Adrenal gland (tissue), 12 donors: ENCODE results near the gene AMOTL2. TPM values are rescaled to one million over a fixed set of nuclear protein-coding genes. Genes with fewer than 3 reads are reported as not detected.

ENCODE experiments used
- DNase-seq, 7 donors: peaks; one replicate each; pipeline ENCODE4 v3.0.0-alpha.2; 2019 to 2020
- H3K27ac ChIP-seq, 5 donors: fragments of 200-600 bp; sonication (generic) in 4 of 5; 1 replicate in 3 of 5; 2 replicates in 2 of 5; pipeline versions ENCODE4 v1.5.1 to v1.8.0; 2016 to 2020; ENCODE audit warnings: mild to moderate bottlenecking in 1 of 5
- H3K27me3 ChIP-seq: fragments of 200-600 bp; 2 replicates; pipeline ENCODE4 v1.8.0; 2021
- H3K36me3 ChIP-seq, 2 donors: fragments of 200-600 bp; replicated peaks in 1 of 2; 1 replicate in 1 of 2; 2 replicates in 1 of 2; pipeline versions ENCODE4 v1.5.1 to v1.8.0; 2018 to 2022
- H3K4me1 ChIP-seq, 2 donors: fragments of 200-600 bp; replicated peaks in 1 of 2; 1 replicate in 1 of 2; 2 replicates in 1 of 2; pipeline versions ENCODE4 v1.5.1 to v1.8.0; 2018 to 2021
- H3K4me3 ChIP-seq, 4 donors: fragments of 200-600 bp; sonication (generic) in 3 of 4; one replicate each; pipeline ENCODE4 v1.5.1; 2016 to 2018
- H3K9me3 ChIP-seq, 3 donors: fragments of 200-600 bp; sonication (generic) in 1 of 3; replicated peaks in 1 of 3; 1 replicate in 2 of 3; 2 replicates in 1 of 3; pipeline versions ENCODE4 v1.5.1 to v1.8.0; 2016 to 2021
- POLR2A ChIP-seq, 2 donors: fragments of 450-650 bp; IDR thresholded peaks; one replicate each; pipeline ENCODE4 v1.6.1; 2017; ENCODE audit warnings: antibody characterized with exemption in 2 of 2, mild to moderate bottlenecking in 2 of 2, moderate library complexity in 1 of 2
- WGBS, 4 donors: extraction: QIAGEN DNeasy Blood & Tissue Kit in 2 of 4; methylation state at CpG; one replicate each; pipeline versions ENCODE4 v1.1.5 to v1.1.7; 2013 to 2017; 5-methylcytosine and 5-hydroxymethylcytosine counted together
- intact Hi-C, 2 donors: fragments of 100-400 bp; cut with DNase I; formaldehyde crosslinking; loops; one replicate each; pipeline versions ENCODE4 v1.14.1 to v1.15.0; 2022 to 2023
- polyA plus RNA-seq, 3 donors: library from polyadenylated mRNA; stranded (reverse); fragments of 200-250 nt in 2 of 3; fragments of 350-450 nt in 1 of 3; fragmentation: Illumina TruSeq in 1 of 3; extraction: RNeasy Lipid Tissue Mini Kit (QIAGEN cat#74804) in 1 of 3; gene quantifications; one replicate each; pipeline ENCODE4 v1.2.3, GENCODE V29; 2013 to 2014
- total RNA-seq, 9 donors: library from RNA; depleted of rRNA in 4 of 9; stranded (reverse); fragments of >200 nt in 4 of 9; fragments of 120-200 nt in 1 of 9; fragmentation: NEBNext Ultra II Directional in 1 of 9; extraction: Animal tissue kit (Norgen Biotek cat#: 25700) in 1 of 9; gene quantifications; one replicate each; pipeline versions ENCODE4 v1.1.0 to v1.2.4, GENCODE V29; 2013 to 2023
- TF ChIP-seq, protein P1 (sequence below), 6 experiments: fragments of 450-650 bp in 4 of 6; fragments of 200-600 bp in 2 of 6; sonication (generic) in 1 of 6; IDR thresholded peaks; 1 replicate in 5 of 6; 2 replicates in 1 of 6; pipeline versions ENCODE4 v1.5.1 to v1.8.0; 2016 to 2021; ENCODE audit warnings: antibody characterized with exemption in 6 of 6, mild to moderate bottlenecking in 2 of 6, moderate library complexity in 1 of 6
- donor health status: healthy with polysubstance abuse.
- donor health status: Bipolar disorder and iron deficiency.
- donor health status: DM: yes; HTN: yes; CAD: no.
- donor health status: DM: no; HTN: no; CAD: no.
- donor health status: DM: no; HTN: no; CAD: no.
- donor health status: DM: yes; HTN: yes; CAD: no.

AMOTL2 gene
- total and polyA plus RNA-seq, 12 donors = 9.3 to 63.0 (median 29.7) TPM

- intact Hi-C loops = no loop called here
- no peak overlapping the region for H3K4me3 ChIP-seq
- TF ChIP-seq, protein P1, sequence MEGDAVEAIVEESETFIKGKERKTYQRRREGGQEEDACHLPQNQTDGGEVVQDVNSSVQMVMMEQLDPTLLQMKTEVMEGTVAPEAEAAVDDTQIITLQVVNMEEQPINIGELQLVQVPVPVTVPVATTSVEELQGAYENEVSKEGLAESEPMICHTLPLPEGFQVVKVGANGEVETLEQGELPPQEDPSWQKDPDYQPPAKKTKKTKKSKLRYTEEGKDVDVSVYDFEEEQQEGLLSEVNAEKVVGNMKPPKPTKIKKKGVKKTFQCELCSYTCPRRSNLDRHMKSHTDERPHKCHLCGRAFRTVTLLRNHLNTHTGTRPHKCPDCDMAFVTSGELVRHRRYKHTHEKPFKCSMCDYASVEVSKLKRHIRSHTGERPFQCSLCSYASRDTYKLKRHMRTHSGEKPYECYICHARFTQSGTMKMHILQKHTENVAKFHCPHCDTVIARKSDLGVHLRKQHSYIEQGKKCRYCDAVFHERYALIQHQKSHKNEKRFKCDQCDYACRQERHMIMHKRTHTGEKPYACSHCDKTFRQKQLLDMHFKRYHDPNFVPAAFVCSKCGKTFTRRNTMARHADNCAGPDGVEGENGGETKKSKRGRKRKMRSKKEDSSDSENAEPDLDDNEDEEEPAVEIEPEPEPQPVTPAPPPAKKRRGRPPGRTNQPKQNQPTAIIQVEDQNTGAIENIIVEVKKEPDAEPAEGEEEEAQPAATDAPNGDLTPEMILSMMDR (IDR thresholded peaks at IDR 0.05) = no peak
- H3K4me1 ChIP-seq = peaks cover 25 to 57% of the 10 kb centered on the region in 2 donors
- WGBS, 4 donors = 85 to 90% (median 87%) methylated on average over 25 to 33 of the region's 33 CpGs
- no peak for DNase-seq
- peak overlapping the region in 1 of 5 donors; percentile 96 for H3K27ac ChIP-seq
- H3K36me3 ChIP-seq = peaks cover 0 to 72% of the 10 kb centered on the region in 2 donors
- H3K27me3 ChIP-seq = no peaks in the 10 kb centered on the region
- H3K9me3 ChIP-seq = no peaks in the 10 kb centered on the region
These were observed 12.9 kb downstream of the AMOTL2 start for GRCh38 chr3:134361162-134361835.

DNA sequence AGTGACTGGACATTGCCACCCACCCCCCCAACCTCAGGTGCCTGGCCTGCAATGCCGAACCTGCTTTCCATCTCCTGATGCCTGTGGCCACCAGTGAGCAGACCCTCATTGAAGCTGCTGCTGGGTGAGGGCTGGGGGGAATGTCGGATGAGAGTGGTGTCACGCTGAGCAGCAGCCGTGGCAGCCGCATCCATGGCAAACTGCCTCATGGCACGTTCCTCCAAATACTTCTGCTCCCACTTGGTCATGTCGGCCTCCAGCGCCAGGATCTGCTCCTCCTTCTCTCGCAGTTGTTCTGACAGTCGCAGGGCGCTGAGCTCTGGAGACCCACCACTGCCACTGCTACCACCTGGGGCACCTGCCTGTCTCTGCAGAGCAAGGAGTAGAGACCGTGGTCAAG, 14.2 kb downstream of the AMOTL2 start:
- H3K27me3 ChIP-seq = no peaks in the 10 kb centered on the region
- intact Hi-C loops = no loop called here
- peaks cover 25 to 57% of the 10 kb centered on the region in 2 donors for H3K4me1 ChIP-seq
- no peaks in the 10 kb centered on the region for H3K9me3 ChIP-seq
- no peak overlapping the region for H3K4me3 ChIP-seq
- 83 to 91% (median 86%) methylated on average over 7 to 12 of the region's 12 CpGs for WGBS, 4 donors
- TF ChIP-seq POLR2A (IDR thresholded peaks at IDR 0.05) = no peak
- TF ChIP-seq, protein P1 (IDR thresholded peaks at IDR 0.05) = no peak
- peaks cover 0 to 73% of the 10 kb centered on the region in 2 donors for H3K36me3 ChIP-seq
- peak overlapping the region in 1 of 5 donors; percentile 96 for H3K27ac ChIP-seq
- no peak for DNase-seq

DNA sequence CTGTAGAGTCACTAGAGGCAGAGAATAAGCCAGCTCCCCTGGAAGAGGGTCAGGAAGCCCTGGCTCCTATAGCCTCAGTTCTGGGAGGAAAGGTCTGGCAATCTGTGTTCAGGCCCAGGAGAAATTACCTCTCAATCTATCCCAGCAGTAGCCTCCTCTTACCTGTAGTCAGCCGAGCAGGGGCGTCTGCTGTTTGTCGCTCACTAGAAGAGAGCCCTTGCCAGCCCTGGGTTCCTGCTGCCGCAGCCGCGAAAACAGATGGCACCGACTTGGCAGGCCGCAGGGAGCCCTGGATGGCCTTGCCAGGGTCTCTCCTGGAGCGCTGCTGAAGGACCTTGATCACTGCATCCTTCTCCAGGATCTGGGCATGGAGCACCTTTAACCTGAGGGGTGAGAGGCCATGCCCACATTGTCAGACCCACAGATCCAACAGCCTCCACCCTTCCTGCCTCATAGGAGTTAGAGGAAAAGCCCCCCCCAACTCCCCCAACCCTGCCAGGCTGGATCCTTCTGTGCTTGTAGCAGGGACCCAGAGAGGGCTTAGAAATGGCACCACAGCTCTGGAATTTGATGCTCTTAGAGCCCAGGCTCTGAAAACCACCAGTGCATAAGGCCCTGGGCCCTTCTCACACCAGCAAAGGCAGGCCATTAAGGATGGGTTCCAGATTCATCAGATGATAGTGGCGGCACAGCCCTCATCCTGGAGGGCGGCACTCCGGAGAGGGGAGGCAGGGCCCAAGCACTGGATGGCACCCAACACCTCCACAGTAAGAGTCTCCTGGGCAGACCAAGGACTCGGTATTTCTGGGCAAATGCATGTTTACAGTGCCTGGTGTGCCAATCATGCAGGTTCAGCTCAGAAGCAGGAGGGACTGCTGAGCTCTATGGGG, 14.9 kb downstream of the AMOTL2 start:
- Histone ChIP-seq H3K36me3 (peaks cover 0 to 79% of the 10 kb centered on the region in 2 donors), H3K4me3 (no peak overlapping the region), H3K27ac (peak overlapping the region in 1 of 5 donors; percentile 96), H3K9me3 (no peaks in the 10 kb centered on the region), H3K27me3 (no peaks in the 10 kb centered on the region), H3K4me1 (peaks cover 20 to 50% of the 10 kb centered on the region in 2 donors)
- intact Hi-C loops = no loop called here
- TF ChIP-seq, protein P1 (IDR thresholded peaks at IDR 0.05) = no peak
- no peak for TF ChIP-seq POLR2A (IDR thresholded peaks at IDR 0.05)
- no peak for DNase-seq
- 60 to 89% (median 74%) methylated on average over 8 to 13 of the region's 13 CpGs for WGBS, 4 donors
